Measurements from ENCODE around the gene LFNG.

Gene LFNG

GRCh38 chr7:2498708-2499107, 20.9 kb upstream of the LFNG start:
- TF ChIP-seq FOXP2 (optimal IDR thresholded peaks at IDR 0.05; ENCODE audit: borderline replicate concordance, extremely low read depth, extremely low read length, insufficient read depth) (no peak), TAF1 (IDR thresholded peaks at IDR 0.05; ENCODE audit: borderline replicate concordance, insufficient read depth, low read length) (no peak), POLR2AphosphoS5 (IDR thresholded peaks at IDR 0.05; ENCODE audit: low read depth, low read length) (no peak)

GRCh38 chr7:2499181-2499580, 20.4 kb upstream of the LFNG start:
- TF ChIP-seq TAF1 (IDR thresholded peaks at IDR 0.05; ENCODE audit: borderline replicate concordance, insufficient read depth, low read length) (no peak), FOXP2 (optimal IDR thresholded peaks at IDR 0.05; ENCODE audit: borderline replicate concordance, extremely low read depth, extremely low read length, insufficient read depth) (no peak)

GRCh38 chr7:2499719-2500430, 19.7 kb upstream of the LFNG start:
- no peak for TF ChIP-seq TAF1 (IDR thresholded peaks at IDR 0.05; ENCODE audit: borderline replicate concordance, insufficient read depth, low read length)
- no peak for TF ChIP-seq FOXP2 (optimal IDR thresholded peaks at IDR 0.05; ENCODE audit: borderline replicate concordance, extremely low read depth, extremely low read length, insufficient read depth)

GRCh38 chr7:2500701-2501100, 18.9 kb upstream of the LFNG start:
- TF ChIP-seq TAF1 (IDR thresholded peaks at IDR 0.05; ENCODE audit: borderline replicate concordance, insufficient read depth, low read length) (no peak), REST (IDR thresholded peaks at IDR 0.05; ENCODE audit: insufficient read depth in 1 of 2, low read depth in 2 of 2, low read length in 2 of 2) (no peak), FOXP2 (optimal IDR thresholded peaks at IDR 0.05; ENCODE audit: borderline replicate concordance, extremely low read depth, extremely low read length, insufficient read depth) (no peak), POLR2AphosphoS5 (IDR thresholded peaks at IDR 0.05; ENCODE audit: low read depth, low read length) (no peak), SIN3A (IDR thresholded peaks at IDR 0.05; ENCODE audit: borderline replicate concordance, insufficient read depth, low read length) (no peak)

- no peak for TF ChIP-seq POLR2AphosphoS5 (IDR thresholded peaks at IDR 0.05; ENCODE audit: low read depth, low read length)
These were observed 17.5 kb upstream of the LFNG start for GRCh38 chr7:2501947-2502646.

GRCh38 chr7:2502647-2502966, 17.0 kb upstream of the LFNG start:
- TF ChIP-seq POLR2AphosphoS5 (IDR thresholded peaks at IDR 0.05; ENCODE audit: low read depth, low read length) (no peak), FOXP2 (optimal IDR thresholded peaks at IDR 0.05; ENCODE audit: borderline replicate concordance, extremely low read depth, extremely low read length, insufficient read depth) (no peak), SIN3A (IDR thresholded peaks at IDR 0.05; ENCODE audit: borderline replicate concordance, insufficient read depth, low read length) (no peak), TAF1 (IDR thresholded peaks at IDR 0.05; ENCODE audit: borderline replicate concordance, insufficient read depth, low read length) (no peak), REST (IDR thresholded peaks at IDR 0.05; ENCODE audit: insufficient read depth in 1 of 2, low read depth in 2 of 2, low read length in 2 of 2) (no peak)

- TF ChIP-seq REST (IDR thresholded peaks at IDR 0.05; ENCODE audit: insufficient read depth in 1 of 2, low read depth in 2 of 2, low read length in 2 of 2) (no peak), SIN3A (IDR thresholded peaks at IDR 0.05; ENCODE audit: borderline replicate concordance, insufficient read depth, low read length) (no peak), POLR2AphosphoS5 (IDR thresholded peaks at IDR 0.05; ENCODE audit: low read depth, low read length) (no peak), TAF1 (IDR thresholded peaks at IDR 0.05; ENCODE audit: borderline replicate concordance, insufficient read depth, low read length) (no peak), FOXP2 (optimal IDR thresholded peaks at IDR 0.05; ENCODE audit: borderline replicate concordance, extremely low read depth, extremely low read length, insufficient read depth) (no peak)
These were observed 16.3 kb upstream of the LFNG start for GRCh38 chr7:2503056-2503941.
